ENCODE results near the gene MAP3K7CL. TPM values are rescaled to one million over a fixed set of nuclear protein-coding genes. Genes with fewer than 3 reads are reported as not detected.

The MAP3K7CL gene, protein sequence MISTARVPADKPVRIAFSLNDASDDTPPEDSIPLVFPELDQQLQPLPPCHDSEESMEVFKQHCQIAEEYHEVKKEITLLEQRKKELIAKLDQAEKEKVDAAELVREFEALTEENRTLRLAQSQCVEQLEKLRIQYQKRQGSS
- total RNA-seq, result 10 to 100 TPM in 1 of 4 donors, 1 to 10 TPM in 3; 4.9 to 13.3 (median 6.8) TPM

DNA sequence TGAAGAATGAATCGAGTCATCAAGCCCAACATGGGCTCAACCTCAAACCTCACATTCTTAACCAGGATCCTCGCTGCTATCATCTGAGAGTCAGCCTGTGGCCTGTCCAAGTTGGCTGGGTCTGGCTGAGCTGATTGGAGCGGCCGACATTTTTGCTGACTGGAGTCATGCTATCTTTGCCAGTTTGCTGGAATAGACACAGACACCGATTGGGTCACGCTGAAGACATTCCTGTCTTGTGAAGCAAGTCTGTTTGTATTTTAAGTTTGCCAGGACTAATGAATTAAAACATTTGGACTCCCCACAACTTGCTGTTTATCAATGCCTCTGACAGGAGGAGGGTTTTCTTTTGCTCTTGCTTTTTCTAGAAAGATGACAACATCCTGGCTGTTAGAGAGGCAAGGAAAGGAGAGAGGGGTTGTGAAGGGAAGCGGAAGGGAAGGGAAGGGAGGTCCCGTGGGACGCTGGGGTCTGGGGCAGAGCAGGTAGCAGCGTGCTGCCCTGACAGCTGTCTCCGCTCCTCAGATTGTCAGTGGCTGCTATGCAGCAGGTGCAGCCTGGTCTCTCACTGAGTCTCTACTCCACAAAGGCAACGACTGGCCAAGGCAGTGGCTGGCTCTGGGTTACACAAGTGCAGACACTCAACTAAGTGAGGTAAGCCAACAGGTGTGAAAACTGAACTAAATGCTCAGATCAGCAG, at the start of gene MAP3K7CL:
Gene MAP3K7CL (plus strand): TSS at position 375 of the 700 bp plus-strand sequence. CDS start 2,701 bp downstream, outside the sequence.
- TF ChIP-seq, protein P1, sequence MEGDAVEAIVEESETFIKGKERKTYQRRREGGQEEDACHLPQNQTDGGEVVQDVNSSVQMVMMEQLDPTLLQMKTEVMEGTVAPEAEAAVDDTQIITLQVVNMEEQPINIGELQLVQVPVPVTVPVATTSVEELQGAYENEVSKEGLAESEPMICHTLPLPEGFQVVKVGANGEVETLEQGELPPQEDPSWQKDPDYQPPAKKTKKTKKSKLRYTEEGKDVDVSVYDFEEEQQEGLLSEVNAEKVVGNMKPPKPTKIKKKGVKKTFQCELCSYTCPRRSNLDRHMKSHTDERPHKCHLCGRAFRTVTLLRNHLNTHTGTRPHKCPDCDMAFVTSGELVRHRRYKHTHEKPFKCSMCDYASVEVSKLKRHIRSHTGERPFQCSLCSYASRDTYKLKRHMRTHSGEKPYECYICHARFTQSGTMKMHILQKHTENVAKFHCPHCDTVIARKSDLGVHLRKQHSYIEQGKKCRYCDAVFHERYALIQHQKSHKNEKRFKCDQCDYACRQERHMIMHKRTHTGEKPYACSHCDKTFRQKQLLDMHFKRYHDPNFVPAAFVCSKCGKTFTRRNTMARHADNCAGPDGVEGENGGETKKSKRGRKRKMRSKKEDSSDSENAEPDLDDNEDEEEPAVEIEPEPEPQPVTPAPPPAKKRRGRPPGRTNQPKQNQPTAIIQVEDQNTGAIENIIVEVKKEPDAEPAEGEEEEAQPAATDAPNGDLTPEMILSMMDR (IDR thresholded peaks at IDR 0.05; ENCODE audit: low read depth), result no peak

DNA sequence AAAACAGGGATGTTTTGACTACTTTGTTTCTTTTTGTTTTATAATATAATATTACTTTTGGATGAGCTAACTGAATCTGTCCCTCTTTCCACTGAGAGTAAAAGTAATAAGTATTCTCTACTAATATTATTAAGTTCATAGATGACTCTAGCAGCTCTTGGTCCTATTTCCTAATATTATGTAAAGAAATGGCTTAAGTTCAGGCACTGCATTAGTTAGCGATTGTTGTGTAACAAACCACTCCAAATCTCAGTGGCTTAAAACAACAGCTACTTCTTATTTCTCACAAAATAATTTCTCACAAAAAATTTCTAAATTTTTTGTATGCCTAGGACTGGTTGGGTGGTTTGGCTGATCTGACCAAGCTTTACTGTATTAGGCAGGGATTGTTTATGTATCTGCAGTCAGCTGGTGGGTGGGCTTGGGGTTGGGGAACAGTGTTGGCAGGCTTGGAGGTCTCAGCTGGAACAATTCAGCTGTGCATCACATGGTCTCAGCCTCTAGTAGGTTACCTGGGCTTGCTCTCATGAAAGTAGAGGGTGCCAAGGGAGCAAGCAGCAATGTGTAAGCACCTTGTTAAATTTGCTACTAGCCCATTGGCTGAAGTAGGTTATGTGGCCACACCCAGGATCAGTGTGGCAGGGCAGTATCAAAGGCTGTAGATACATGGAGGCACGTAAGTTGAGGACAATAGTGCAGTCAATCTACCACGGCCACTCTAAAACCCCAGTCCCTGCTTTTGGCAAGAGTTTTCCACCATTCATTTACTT, 48.2 kb upstream of the MAP3K7CL start:
- TF ChIP-seq, protein P1 (IDR thresholded peaks at IDR 0.05; ENCODE audit: low read depth), result no peak

DNA sequence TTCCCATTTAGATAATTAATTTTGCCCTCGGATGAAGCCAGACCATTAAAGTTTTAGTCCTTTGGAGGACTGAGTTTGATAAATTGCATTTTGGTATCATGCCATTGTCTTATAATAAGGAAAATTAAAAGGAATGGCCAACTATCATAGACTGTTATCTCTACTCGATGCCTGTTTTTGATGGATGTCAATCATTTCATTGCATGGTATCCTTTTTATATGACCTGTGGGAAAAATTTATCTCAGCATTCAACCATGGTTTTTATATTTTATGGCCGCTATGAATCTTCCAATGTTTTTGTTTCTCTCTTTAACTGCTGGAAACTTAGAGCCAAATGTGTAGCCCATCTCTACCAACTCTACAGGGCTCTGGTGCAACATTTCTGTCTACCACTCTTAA, 47.1 kb upstream of the MAP3K7CL start:
- TF ChIP-seq, protein P1 (IDR thresholded peaks at IDR 0.05; ENCODE audit: low read depth), result no peak

DNA sequence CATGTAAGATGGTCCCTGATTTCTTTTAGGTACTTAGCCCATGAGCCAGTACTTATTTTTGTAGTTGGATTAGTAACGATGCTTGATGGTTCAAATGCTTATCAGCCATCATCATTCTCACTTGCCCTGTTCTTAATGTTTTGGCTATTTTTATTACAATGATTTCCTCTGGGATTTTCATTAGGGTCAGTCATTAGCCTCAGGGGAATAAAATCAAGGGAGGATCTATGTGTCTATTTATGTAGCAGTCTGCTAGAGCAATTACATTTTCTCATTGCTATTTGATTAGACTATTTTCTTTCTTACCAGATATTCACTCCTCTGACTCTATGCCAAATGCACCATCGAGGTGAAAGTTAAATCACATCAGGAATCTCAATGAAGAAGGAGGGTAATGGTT, 46.1 kb upstream of the MAP3K7CL start:
- TF ChIP-seq, protein P1 (IDR thresholded peaks at IDR 0.05; ENCODE audit: low read depth), result no peak

DNA sequence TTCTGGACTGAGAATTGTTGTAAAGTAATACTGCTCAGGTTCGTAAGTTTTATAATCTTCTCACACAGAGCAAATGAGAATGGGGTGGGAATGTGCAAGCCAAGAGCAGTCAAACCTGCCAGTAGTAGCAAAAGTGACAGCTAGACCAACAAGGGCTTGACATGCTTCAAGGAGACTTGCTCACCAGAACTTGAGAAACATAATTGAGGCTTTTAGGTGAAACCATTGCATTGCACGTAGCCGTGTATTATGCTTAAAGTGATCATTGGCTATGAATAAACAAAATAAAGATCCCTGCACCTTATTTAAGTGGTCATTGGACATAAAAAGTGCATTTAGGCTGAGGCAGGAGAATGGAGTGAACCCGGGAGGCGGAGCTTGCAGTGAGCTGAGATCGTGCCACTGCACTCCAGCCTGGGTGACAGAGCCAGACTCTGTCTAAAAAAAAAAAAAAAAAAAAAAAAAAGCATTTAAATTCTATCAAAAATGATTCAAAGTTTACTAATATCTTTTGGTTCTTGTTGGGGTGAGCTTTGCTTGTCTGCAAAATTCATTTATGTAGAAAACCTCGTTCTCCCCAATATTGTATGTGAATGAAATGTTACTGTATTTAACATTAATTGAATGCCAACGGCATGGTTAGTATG, 45.2 kb upstream of the MAP3K7CL start:
- TF ChIP-seq, protein P1 (IDR thresholded peaks at IDR 0.05; ENCODE audit: low read depth), result no peak

DNA sequence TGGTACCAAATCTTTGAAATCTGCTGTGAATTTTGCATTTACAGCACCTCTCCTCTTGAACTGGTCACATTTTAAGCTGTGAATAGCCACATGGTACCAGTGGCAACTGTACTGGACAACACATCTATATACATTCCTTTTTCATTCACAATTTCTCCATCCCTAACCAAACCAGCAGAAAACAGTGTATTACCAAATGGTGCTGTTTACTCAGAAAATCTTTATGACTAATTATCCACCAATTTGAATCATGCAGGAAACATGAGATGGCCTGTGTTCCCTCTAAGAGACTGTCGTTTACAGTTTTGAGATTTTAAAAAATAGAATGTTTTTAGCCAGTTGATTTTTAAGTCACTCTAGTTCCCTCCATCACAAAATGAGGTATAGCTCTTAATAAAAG, 39.4 kb upstream of the MAP3K7CL start:
- TF ChIP-seq, protein P1 (IDR thresholded peaks at IDR 0.05; ENCODE audit: low read depth), result no peak
